HPDE6-E6E7 (cell line): ENCODE results near the gene GALNS.
A peak's percentile ranks its signal among the peaks of the same experiment; 100 is the strongest.
"Not testable (repeated sequence)": the region's sequence is repeated elsewhere in the genome, so short reads cannot be mapped to it uniquely, and the experiment has no call there.

Experiments used
- DNase-seq: peaks from one replicate; pipeline ENCODE4 v3.0.0; 2011; ENCODE audit warnings: missing footprints; ENCODE audit errors: extremely low spot score

The GALNS gene

DNA sequence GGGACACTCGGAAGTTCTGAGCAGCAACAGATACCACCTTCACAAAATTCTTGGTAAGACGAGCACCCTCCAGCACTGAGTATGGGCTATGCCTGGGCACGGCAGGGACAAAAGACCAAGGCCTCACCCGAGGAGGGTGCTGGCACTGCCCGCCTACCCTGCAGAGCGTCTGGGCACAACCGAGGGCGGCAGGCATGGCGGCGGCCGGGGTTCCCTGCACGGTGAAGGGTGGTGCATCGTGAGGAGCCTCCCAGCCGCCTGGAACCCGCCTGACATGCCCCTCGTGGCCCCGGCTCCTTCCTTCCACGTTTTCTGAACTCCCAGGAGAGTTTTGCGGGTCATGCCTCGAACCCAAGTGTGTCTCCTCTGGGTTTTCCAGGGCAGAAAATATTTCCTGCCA, 18.9 kb downstream of the GALNS start:
- DNase-seq: no peak

DNA sequence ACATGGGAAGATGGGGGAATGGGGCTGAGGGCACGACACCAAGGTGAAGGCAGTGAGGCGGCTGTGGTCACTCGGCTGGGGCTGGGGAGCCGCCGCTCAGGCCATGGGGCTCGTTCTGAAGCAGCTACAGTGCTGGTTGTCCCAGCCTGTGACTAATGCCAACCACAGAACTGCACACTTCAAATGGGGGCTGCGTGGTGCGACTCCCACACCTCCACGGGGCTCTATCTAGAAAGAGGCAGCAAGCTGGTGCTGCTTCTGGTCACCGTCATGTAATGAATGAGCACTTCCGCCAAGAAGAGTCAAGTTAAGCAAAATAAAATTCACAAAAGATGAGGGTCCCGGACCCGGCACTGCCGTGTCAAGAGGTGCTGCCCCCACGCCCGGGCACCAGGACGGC, 20.0 kb downstream of the GALNS start:
- no peak for DNase-seq

DNA sequence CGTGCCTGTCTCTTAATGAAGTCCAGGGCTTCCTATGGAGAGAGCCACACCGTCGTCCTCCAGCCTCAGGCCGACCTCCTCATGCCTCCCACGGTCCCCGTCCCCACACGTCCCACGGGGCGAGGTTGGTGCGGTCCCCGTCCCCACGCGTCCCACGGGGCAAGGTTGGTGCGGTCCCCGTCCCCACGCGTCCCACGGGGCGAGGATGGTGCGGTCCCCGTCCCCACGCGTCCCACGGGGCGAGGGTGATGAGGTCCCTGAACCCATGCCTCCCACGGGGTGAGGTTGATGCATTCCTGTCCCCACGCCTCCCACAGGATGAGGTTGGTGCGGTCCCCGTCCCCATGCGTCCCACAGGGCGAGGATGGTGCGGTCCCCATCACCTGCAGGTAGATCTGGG, 20.9 kb downstream of the GALNS start:
- no peak for DNase-seq

DNA sequence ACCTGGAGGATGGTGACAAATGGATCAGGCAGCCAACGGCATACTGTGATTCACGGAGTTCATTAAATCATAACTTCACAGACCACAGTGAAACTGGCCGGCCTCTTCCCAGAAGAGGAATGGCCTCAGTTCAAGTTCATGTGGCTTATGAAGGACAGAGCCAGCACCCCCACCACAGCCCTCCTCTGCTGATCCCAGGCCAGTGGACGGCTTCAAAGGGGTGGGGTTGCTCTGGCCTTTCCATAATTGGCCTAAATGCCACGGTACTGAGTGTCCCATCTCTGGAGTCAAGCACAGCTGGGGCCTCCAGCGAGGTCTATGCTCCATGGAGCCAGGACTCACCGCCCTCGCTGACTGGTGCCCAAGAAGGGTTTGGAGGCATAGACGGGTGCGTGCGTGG, 21.4 kb downstream of the GALNS start:
- DNase-seq: no peak

DNA sequence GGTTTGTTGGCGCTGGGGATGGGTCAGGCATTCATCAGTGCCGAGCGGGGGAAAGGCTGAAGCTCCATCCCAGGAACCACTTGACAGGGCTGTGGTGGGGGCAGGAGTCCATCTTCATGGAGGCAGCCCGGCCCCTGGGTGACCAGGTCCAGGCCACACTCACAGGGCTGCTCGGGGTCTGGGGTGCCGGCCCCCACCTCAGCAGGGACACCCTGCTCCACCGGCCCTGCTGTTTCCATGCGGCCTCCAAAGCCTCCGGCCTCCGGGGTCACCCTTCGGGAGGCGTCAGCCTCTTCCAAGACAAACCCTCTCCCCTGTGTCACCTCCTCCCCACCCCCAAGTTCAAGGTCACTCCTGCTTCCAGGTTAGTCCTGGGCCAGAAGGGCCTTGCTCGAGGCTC, 22.1 kb downstream of the GALNS start:
- DNase-seq: no peak

DNA sequence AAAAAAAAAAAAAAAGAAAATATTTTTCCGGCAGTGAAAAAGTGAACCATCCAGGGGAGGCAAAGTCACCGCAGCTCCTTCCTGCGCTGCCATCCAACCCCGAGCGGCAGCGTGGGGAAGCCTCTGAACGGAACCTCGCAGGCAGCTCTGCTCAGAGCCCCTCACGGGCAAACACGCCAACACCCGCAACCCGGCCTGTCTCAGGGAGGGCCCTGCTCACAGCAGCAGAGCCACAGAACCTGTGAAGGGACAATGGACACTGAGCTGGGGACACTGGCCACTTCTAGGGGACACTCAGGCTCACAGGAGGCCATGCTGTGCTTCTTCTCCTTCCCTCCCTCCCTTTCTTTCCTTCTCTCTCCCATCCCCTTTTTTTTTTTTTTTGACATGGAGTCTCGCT, 23.7 kb downstream of the GALNS start:
- DNase-seq: no peak

DNA sequence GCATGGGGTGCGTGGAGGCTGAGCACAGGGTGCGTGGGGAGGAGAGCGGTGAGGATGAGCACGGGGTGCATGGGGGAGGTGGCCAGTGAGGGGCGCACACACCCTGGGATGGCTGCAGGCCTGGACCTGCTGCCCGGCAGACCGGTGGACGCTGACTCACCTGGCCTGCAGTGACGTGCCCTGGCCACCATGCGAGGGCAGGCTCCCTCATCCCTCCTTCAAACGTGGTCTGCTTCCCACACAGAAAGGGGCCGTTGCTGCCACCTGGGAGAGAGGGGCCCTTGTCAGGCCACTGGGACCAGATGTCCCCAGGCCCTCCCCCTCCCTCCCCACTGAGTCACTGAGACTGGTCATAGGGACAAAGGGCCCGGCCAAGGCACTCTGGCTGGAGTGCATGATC, 24.9 kb downstream of the GALNS start:
- peak; percentile 85 for DNase-seq

DNA sequence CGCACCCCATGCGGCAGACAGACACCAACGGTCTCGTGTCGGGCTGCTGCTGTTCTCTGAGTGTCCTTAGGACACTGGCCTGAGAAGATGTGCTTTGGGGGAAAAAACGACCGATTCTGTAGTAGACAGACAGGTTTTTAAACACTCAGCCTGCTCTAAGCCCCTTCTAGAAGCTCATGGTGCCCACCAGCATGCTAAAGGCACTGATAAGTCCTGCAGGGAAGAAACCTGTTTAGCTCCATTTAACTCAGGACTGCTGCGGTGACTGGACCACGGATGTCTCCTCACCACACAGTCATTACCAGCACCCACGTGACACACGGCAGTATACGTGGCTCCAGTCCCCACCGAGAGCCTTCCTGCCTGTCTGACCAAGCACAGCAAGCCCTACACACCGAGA, 26.0 kb downstream of the GALNS start:
- no peak for DNase-seq

DNA sequence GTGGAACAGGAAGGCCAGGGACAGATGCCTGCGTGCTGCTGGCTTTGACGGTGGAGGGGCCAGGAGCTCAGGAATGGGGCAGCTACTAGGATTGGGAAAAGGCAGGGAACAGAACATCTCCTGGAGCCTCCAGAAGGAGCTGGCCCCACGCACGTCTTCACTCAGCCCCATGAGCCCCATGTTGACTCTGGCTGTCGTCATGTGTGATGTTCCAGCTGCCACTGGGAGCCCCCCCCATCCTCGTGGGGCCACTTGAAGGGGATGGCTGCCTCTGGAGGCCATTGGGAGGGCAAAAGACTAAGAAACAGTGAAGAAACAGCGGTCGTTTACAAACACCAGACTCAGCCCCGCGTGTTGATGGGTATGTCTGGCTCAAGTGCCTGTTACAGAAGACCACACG, 26.5 kb downstream of the GALNS start:
- no peak for DNase-seq

DNA sequence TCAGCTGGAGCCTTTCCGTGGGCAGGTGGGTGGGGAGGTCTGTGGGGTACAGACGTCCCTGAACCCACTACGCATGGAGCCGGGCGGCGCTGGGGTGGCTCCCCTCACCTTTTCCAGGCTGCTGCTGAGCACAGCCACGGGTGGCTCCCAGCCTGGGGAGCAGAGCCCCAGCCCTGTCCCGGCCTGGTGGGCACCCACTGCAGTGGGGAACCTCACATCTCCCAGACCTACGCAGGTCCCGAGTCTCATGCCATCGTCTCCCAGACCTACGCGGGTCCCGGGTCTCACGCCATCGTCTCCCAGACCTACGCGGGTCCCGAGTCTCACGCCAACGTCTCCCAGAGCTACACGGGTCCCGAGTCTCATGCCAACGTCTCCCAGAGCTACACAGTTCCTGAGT, 28.0 kb downstream of the GALNS start:
- DNase-seq: no peak

DNA sequence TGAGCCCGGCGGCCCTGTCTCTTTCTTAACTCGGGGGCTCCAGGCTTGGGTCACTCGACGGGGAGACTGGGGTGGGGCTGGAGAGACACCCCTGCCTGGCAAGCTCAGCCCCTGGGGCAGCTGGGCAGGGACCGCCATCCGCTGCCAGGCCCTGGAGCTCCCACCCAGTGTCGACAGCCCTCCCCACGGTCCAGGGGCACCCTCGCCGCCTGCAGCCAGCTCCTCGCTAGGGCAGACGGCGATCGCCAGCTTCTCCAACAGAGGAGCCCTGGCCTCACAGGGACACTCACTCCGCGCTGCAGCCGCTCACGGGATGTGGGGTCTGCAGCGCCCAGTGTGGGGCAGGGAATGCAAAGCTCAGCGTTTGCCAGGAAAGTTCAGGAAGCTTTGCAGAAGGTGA, 29.0 kb downstream of the GALNS start:
- no peak for DNase-seq

DNA sequence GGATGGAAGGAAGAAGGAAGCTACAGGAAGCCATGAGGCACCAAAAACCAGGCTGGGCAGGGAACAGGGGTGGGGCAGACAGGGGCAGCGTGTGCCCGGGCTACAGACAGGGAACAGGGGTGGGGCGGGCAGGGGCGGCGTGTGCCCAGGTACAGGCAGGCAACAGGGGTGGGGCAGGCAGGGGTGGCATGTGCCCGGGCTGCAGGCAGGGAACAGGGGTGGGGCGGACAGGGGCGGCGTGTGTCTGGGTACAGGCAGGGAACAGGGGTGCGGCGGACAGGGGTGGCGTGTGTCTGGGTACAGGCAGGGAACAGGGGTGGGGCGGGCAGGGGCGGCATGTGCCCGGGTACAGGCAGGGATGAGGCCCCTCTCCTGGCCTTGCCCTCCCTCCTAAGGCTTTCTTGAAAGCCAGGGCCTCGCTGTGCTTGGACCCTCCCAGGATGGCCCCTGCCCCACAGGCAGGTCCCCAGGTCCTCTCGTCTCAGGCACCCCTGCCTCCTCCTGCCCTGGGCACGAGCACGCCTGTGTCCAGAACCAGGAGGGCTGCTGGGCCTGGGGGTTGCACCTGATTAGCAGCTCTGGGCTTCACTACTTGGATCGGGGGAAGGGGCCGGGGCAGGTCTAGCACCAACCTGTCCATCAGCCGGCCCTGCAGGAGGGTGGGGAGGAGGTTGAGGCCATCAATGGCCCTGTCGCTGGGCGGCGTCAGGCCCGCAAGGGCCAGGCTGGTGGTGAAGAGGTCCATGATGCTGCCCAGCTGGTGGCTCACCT, 30.5 kb downstream of the GALNS start:
- DNase-seq: no peak

DNA sequence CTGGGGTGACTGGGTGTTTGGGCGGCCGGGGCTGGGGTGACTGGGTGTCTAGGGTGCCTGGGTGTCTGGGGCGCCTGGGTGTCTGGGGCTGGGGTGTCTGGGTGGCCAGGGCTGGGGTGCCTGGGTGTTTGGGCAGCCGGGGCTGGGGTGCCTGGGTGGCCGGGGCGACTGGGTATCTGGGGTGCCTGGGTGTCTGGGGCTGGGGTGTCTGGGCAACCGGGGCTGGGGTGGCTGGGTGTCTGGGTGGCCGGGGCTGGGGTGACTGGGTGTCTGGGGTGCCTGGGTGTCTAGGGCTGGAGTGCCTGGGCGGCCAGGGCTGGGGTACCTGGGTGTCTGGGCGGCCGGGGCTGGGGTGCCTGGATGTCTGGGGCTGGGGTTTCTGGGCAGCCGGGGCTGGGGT, 31.6 kb downstream of the GALNS start:
- no peak for DNase-seq

DNA sequence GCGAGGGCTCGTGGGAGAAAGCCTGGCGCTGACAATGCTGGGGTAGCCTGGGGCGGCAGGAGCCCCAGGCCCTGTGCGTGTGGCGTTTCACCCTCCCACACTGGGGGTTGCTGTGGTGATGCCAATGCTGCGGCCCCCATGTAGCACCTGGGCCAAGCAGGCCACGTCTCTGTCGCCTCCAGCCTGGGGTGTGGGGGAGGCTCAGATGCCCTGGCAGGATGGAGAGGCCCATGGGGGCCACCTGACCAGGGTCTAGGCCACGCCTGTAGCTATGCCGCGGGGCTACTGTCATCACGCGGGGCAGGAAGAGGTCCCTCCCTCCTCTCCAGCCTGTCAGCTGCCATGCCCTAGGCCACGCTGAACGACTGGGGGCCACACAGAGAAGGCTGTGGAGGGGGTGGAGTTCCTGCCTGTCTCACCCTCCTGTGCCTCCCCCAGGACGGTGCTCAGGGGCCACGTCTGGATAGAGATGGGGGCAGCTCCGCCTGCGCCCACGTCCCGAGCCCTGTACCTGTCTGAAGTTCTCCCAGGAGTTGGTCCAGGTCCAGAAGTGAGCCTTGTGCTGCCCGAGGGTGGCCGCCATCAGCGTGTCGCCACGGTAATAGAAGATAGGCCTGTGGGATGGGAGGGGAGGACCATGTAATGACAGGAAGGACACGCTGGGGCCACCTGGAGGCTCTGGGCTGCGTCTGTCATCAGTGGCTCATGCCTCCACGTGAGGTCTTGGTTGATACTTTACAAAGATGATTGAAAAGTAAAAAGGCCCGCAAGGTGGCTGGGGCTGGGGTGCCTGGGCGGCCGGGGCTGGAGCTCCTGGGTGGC, 32.3 kb downstream of the GALNS start:
- DNase-seq: no peak

DNA sequence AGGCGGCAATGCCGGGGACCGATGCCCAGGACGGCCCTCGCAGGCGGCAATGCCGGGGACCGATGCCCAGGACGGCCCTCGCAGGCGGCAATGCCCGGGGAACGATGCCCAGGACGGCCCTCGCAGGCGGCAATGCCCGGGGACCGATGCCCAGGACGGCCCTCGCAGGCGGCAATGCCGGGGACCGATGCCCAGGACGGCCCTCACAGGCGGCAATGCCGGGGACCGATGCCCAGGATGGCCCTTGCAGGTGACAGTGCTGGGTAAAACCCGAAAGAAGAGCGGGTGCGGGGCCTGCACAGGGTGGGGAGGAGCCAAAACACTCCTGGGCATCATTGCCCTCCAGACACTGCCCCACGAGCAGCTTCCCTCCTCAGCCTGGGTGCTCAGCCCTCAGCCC, 33.1 kb downstream of the GALNS start:
- not testable (repeated sequence) for DNase-seq

DNA sequence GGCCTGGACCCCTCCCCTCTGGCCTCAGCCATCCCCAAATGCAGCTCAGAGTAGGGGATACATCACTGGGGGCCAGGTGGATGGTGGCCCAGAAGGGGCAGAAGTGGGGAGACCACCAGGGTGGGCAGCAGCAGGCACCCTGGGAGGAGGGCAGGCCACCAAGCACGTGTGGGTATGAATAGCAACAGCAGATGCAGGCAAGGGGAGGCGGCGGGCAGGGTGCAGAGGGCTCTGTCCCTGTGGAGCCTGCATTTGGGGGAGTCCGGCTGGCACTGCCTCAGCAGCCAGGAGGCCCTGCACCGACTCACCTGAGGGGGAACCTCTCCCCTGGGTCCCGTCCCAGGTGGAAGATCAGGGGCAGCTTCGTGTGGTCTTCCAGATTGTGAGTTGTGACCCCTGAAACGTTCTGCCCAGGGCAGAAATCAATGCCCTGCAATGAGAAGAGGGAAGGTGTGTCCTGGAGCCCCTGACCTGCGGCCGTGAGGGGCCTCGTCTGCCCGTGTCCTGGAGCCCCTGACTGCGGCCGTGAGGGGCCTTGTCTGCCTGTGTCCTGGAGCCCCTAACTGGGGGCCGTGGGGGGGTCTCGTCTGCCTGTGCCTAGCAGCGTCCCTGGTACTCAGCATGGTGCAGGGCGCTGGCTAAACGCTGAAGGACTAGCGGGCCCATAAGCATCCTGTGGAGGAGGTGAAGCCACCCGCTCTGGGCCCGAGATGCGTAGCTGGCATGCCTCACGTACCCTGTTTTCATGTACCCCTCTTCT, 34.3 kb downstream of the GALNS start:
- DNase-seq: no peak

DNA sequence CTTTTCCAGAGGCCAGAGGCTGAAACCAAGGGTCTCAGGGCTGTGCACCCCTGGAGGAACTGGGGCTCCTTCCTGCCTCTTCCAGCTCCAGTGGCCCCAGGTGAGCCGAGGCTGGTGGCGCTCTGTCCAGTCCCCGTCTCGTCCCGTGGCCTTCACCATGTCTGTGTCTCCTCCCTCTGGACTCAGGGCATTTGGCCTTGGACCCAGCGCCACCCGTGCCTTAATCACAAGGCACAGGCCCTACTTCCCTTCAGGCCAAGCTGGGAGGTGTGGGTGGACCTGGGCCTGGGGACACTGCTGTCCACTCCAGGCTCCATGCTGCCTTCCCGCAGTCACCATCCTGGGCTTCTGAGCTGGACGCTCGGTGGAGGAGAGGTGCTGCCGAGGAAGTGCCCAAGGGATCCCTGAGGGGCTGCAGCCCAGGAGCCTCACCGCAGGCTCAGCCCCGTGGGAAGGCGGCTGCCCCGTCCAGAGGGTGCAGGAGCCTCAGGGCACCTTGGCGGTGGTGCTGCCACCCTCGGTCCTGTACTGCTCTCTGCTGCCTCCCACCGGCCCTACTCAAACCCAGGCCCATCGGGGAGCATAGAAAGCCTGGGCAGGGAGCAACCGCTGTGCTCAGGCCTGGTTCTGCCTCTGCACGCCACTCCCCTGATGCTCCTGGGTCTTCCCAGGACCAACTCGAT, 35.4 kb downstream of the GALNS start:
- DNase-seq: no peak

DNA sequence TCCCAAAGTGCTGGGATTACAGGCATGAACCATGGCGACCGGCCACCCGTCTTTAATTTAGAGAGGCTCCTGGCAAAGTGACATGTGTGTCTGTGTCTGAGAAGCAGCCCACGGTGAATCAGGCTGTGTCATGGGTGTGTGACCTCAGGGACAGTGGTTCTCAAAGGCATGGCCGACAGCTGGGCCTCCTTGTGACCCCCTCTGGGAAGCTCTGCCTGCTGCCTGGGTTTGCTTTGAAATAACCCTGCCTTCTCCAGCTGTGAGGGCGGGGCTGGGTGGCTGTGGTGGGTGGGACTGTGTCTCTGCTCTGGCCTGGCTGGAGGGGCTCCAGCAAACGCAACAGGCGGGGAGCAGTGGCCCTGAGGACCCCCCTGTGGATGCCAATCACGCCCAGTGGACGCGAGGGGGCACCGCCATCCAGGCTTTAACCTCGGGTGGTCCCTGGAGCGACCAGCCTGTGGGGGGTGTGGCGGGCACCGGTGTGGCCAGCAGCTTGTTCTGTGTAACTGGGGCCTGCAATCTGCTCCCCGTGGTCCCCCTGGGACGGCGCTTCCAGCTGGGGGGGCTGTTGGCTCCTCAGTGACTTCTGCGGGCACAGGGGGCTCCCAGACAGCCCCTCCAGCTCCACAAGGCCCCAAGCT, 36.2 kb downstream of the GALNS start:
- no peak for DNase-seq

DNA sequence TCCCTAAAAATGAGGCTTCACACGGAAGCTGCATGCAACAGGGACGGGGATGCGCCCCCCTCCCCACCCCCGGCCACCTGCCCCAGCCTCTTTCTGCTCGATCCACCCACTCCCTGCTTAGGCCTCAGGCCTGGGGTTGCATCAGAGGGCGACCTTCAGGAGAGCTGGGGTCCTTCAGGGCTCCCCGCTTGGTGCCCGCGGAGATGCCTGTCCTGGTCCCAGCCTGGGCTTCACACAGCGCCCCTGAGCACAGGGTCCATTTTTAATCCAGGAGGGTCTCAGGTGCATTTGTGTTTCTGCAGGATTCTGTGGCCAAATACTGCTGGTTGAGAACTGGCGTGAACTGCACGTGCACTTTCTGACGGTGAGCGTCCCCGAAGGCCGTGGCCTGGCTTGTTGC, 37.6 kb downstream of the GALNS start:
- no peak for DNase-seq

DNA sequence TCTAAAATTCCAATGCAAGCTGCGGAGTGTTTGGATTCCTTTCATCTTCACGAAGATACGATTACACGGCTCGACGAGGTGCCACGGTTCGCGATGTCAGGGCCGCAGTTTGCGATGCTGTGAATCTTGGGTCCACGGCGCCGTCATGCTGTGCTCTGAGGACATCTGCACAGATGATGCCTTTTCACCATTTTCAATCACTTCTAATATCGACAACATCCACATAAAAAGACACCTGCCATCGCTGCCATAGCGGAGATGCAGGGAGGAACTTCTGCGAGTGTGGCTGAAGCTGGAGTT, 38.2 kb downstream of the GALNS start:
- DNase-seq: no peak

DNA sequence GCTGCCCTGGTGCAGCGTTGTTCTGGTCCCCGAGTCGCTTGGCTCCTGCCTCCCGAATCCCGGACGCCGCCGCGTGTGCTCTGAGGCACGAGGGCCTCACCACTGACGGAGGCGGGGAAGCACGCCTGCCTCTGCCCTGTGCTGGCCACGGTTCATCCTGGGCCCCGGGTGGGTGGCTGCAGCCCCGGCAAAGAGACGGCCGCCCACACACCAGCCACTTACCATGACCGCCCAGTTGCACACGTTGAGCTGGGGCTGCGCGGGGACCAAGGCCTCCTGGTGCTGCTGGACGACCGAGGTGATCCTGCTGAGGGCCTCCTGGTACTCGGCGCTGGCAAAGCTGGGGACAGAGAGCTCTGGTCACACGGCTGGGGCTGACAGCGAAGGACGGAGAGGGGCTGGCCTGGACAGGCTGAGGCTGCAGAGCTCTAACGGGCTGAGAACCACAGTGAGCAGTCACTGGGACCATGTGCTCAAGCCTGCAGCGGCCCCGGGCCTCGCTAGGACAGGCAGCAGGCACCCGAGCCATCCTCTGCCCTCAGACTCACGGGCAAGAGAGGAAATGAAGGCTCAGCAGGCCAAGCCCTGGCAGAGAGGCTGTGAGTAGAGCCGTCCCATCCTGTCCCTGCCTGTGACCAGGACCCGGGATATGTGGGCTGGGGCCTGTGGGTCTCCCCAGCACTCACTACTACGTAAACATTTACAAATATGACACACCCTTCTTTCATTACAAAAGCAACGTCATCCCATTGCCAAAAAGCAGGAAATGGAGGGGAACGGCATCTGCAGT, 38.8 kb downstream of the GALNS start:
- no peak for DNase-seq
